ENCODE measurements around the gene DIO3.

- TF ChIP-seq CTCF (IDR thresholded peaks at IDR 0.05) (no peak), EZH2 (IDR thresholded peaks at IDR 0.05; ENCODE audit: borderline replicate concordance, insufficient read depth, low read depth, low read length, poor library complexity, severe bottlenecking) (no peak)
Measured at GRCh38 chr14:101535232-101535631, 26.1 kb upstream of the DIO3 start.
